Measurements from ENCODE around the gene DAPP1. TPM values are rescaled to one million over a fixed set of nuclear protein-coding genes. Genes with fewer than 3 reads are reported as not detected.

DAPP1 gene
- total and polyA plus RNA-seq, 2 experiments from 2014 or later: not detected

DNA sequence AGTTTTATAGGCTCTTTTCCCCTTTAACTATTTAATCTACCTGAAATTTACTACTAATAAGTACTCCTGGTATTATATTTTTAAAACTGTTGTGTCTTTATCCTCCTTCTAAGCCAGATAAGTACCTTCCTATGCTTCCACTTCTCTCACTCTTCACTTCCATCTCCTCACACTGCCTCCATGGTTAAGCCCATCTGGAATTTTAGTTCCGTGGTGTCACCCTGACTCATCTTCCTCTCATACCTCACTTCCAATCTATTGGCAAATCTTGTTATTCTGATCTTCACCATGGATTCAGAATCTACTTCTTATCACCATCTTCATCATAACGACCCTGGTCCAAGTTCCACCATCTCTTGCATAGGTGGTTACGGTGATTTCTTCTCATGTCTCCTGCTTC is 32.7 kb upstream of the DAPP1 start:
- Mint-ChIP-seq H3K36me3 (ENCODE audit: low read depth) (no peaks in the 10 kb centered on the region), H3K4me3 (no peak overlapping the region), H3K27me3 (ENCODE audit: insufficient read depth, low read depth, poor library complexity) (peaks cover under 1% of the 10 kb centered on the region), H3K4me1 (no peaks in the 10 kb centered on the region), H3K27ac (no peak overlapping the region), H3K9me3 (no peaks in the 10 kb centered on the region; the same call in 1 of the 3 replicates)
- no peak for ATAC-seq
- Histone ChIP-seq H3F3A (replicated peaks; ENCODE audit: low read depth) (no peaks in the 10 kb centered on the region), H3K9me2 (ENCODE audit: insufficient read depth) (no peaks in the 10 kb centered on the region; the same call in 1 of the 2 replicates), H3K27ac (ENCODE audit: low read depth) (no peak overlapping the region), H3K4me3 (no peak overlapping the region), H3K4me2 (no peak overlapping the region), H4K20me1 (replicated peaks; ENCODE audit: insufficient read depth) (no peaks in the 10 kb centered on the region), H3K36me3 (ENCODE audit: insufficient read depth) (no peaks in the 10 kb centered on the region), H3K4me1 (ENCODE audit: insufficient read depth) (no peaks in the 10 kb centered on the region), H3K27me3 (ENCODE audit: insufficient read depth) (no peaks in the 10 kb centered on the region), H2AFZ (no peak overlapping the region), H3K79me2 (replicated peaks; ENCODE audit: insufficient read depth) (no peaks in the 10 kb centered on the region)
- no peak for DNase-seq (ENCODE audit: low spot score)
- no peak for TF ChIP-seq ZNF114 (CRISPR knock-in tag; IDR thresholded peaks at IDR 0.05)
- TF ChIP-seq, protein P1, sequence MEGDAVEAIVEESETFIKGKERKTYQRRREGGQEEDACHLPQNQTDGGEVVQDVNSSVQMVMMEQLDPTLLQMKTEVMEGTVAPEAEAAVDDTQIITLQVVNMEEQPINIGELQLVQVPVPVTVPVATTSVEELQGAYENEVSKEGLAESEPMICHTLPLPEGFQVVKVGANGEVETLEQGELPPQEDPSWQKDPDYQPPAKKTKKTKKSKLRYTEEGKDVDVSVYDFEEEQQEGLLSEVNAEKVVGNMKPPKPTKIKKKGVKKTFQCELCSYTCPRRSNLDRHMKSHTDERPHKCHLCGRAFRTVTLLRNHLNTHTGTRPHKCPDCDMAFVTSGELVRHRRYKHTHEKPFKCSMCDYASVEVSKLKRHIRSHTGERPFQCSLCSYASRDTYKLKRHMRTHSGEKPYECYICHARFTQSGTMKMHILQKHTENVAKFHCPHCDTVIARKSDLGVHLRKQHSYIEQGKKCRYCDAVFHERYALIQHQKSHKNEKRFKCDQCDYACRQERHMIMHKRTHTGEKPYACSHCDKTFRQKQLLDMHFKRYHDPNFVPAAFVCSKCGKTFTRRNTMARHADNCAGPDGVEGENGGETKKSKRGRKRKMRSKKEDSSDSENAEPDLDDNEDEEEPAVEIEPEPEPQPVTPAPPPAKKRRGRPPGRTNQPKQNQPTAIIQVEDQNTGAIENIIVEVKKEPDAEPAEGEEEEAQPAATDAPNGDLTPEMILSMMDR (conservative IDR thresholded peaks at IDR 0.05; ENCODE audit: low read depth in 2 of 2): no peak
- no peak for TF ChIP-seq CREB1 (CRISPR knock-in tag; IDR thresholded peaks at IDR 0.05; ENCODE audit: low read depth)
- TF ChIP-seq, protein P2, sequence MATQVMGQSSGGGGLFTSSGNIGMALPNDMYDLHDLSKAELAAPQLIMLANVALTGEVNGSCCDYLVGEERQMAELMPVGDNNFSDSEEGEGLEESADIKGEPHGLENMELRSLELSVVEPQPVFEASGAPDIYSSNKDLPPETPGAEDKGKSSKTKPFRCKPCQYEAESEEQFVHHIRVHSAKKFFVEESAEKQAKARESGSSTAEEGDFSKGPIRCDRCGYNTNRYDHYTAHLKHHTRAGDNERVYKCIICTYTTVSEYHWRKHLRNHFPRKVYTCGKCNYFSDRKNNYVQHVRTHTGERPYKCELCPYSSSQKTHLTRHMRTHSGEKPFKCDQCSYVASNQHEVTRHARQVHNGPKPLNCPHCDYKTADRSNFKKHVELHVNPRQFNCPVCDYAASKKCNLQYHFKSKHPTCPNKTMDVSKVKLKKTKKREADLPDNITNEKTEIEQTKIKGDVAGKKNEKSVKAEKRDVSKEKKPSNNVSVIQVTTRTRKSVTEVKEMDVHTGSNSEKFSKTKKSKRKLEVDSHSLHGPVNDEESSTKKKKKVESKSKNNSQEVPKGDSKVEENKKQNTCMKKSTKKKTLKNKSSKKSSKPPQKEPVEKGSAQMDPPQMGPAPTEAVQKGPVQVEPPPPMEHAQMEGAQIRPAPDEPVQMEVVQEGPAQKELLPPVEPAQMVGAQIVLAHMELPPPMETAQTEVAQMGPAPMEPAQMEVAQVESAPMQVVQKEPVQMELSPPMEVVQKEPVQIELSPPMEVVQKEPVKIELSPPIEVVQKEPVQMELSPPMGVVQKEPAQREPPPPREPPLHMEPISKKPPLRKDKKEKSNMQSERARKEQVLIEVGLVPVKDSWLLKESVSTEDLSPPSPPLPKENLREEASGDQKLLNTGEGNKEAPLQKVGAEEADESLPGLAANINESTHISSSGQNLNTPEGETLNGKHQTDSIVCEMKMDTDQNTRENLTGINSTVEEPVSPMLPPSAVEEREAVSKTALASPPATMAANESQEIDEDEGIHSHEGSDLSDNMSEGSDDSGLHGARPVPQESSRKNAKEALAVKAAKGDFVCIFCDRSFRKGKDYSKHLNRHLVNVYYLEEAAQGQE (IDR thresholded peaks at IDR 0.05; ENCODE audit: unreplicated experiment): no peak
- TF ChIP-seq NANOG (IDR thresholded peaks at IDR 0.05; ENCODE audit: borderline replicate concordance): no peak
- TF ChIP-seq STAT1 (IDR thresholded peaks at IDR 0.05; ENCODE audit: unreplicated experiment): no peak
- no peak for TF ChIP-seq EZH2phosphoT487 (IDR thresholded peaks at IDR 0.05; ENCODE audit: unreplicated experiment)

DNA sequence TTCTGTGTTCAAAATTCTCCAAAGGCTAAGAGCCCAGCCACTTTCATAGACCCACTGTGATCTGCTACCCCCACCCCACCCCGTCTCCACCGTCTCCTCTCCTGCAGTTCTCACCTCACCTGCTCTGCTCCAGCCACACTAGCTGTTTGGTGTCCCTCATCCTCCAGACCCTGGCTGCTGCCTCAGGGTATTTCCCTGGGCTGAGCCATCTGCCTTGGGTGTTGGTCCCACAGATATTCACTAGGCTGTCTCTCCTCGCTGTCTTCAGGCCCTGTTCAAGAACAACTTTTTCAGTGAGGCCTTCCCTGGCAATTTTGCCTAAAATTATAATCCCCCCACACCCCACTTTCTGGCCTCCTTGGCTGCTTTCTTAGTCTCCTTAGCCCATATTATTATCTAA is 31.8 kb upstream of the DAPP1 start:
- Histone ChIP-seq H3K79me2 (replicated peaks; ENCODE audit: insufficient read depth) (no peaks in the 10 kb centered on the region), H2AFZ (no peak overlapping the region), H3K27me3 (ENCODE audit: insufficient read depth) (no peaks in the 10 kb centered on the region), H3K27ac (ENCODE audit: low read depth) (no peak overlapping the region), H3K9me2 (ENCODE audit: insufficient read depth) (no peaks in the 10 kb centered on the region; the same call in 1 of the 2 replicates), H3K4me3 (no peak overlapping the region), H3K4me1 (ENCODE audit: insufficient read depth) (no peaks in the 10 kb centered on the region), H3K36me3 (ENCODE audit: insufficient read depth) (no peaks in the 10 kb centered on the region), H3K4me2 (no peak overlapping the region), H4K20me1 (replicated peaks; ENCODE audit: insufficient read depth) (no peaks in the 10 kb centered on the region), H3F3A (replicated peaks; ENCODE audit: low read depth) (no peaks in the 10 kb centered on the region)
- Mint-ChIP-seq H3K27me3 (ENCODE audit: insufficient read depth, low read depth, poor library complexity) (peaks cover 2% of the 10 kb centered on the region), H3K9me3 (no peaks in the 10 kb centered on the region; the same call in 2 of the 3 replicates), H3K4me1 (no peaks in the 10 kb centered on the region), H3K4me3 (no peak overlapping the region), H3K27ac (no peak overlapping the region), H3K36me3 (ENCODE audit: low read depth) (no peaks in the 10 kb centered on the region)
- no peak for TF ChIP-seq CREB1 (CRISPR knock-in tag; IDR thresholded peaks at IDR 0.05; ENCODE audit: low read depth)
- TF ChIP-seq, protein P3, sequence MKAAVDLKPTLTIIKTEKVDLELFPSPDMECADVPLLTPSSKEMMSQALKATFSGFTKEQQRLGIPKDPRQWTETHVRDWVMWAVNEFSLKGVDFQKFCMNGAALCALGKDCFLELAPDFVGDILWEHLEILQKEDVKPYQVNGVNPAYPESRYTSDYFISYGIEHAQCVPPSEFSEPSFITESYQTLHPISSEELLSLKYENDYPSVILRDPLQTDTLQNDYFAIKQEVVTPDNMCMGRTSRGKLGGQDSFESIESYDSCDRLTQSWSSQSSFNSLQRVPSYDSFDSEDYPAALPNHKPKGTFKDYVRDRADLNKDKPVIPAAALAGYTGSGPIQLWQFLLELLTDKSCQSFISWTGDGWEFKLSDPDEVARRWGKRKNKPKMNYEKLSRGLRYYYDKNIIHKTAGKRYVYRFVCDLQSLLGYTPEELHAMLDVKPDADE (IDR thresholded peaks at IDR 0.05): no peak
- TF ChIP-seq ZNF114 (CRISPR knock-in tag; IDR thresholded peaks at IDR 0.05): no peak
- TF ChIP-seq, protein P1 (conservative IDR thresholded peaks at IDR 0.05; ENCODE audit: low read depth in 2 of 2): no peak
- ATAC-seq (no peak), DNase-seq (ENCODE audit: low spot score) (no peak)

All from GM23338 (cell line).